ENCODE measurements around the gene TMEM179B. TPM values are rescaled to one million over a fixed set of nuclear protein-coding genes. Genes with fewer than 3 reads are reported as not detected.

Gene TMEM179B
- total and polyA plus RNA-seq, 2 of the 13 experiments (the other 11 are each of a cell fraction or from before 2014, with no cell fraction given) = 24.8 to 25.7 TPM

GRCh38 chr11:62787005-62787759 lies at the start of gene TMEM179B (continued):
- TF ChIP-seq JARID2 (CRISPR knock-in tag; IDR thresholded peaks at IDR 0.05; ENCODE audit: insufficient replicate concordance) (peak; percentile 29), KMT2A (CRISPR knock-in tag; IDR thresholded peaks at IDR 0.05) (peak; percentile 96), HOXA5 (CRISPR knock-in tag; IDR thresholded peaks at IDR 0.05) (peak; percentile 57), REPIN1 (CRISPR knock-in tag; IDR thresholded peaks at IDR 0.05; ENCODE audit: borderline replicate concordance, low read depth) (peak; percentile 96), ATF3 (CRISPR knock-in tag; IDR thresholded peaks at IDR 0.05) (peak; percentile 54), ZMAT3 (CRISPR knock-in tag; conservative IDR thresholded peaks at IDR 0.05) (peak; percentile 94), ZNF75D (CRISPR knock-in tag; IDR thresholded peaks at IDR 0.05; ENCODE audit: borderline replicate concordance) (no peak), ATF7-NPFF (CRISPR knock-in tag; IDR thresholded peaks at IDR 0.05; ENCODE audit: low read depth) (peak; percentile 86), ZNF7 (CRISPR knock-in tag; IDR thresholded peaks at IDR 0.05) (no peak), ZMYM3 (CRISPR knock-in tag; IDR thresholded peaks at IDR 0.05) (no peak; the same call in 1 of the 2 replicates), ZNF552 (CRISPR knock-in tag; IDR thresholded peaks at IDR 0.05; ENCODE audit: borderline replicate concordance) (0 out of 2 replicates have a peak, but pooled peaks have one; percentile 34), ZNF20 (CRISPR knock-in tag; IDR thresholded peaks at IDR 0.05) (no peak), DNMT1 (CRISPR knock-in tag; IDR thresholded peaks at IDR 0.05) (peak; percentile 84; the same call in 1 of the 2 replicates), MTF2 (CRISPR knock-in tag; IDR thresholded peaks at IDR 0.05; ENCODE audit: borderline replicate concordance) (0 out of 2 replicates have a peak, but pooled peaks have one; percentile 84), ZNF225 (CRISPR knock-in tag; IDR thresholded peaks at IDR 0.05) (peak; percentile 31; the same call in 1 of the 2 replicates), ZNF563 (CRISPR knock-in tag; IDR thresholded peaks at IDR 0.05) (peak; percentile 90; the same call in 1 of the 2 replicates)
- TF ChIP-seq, protein P1, sequence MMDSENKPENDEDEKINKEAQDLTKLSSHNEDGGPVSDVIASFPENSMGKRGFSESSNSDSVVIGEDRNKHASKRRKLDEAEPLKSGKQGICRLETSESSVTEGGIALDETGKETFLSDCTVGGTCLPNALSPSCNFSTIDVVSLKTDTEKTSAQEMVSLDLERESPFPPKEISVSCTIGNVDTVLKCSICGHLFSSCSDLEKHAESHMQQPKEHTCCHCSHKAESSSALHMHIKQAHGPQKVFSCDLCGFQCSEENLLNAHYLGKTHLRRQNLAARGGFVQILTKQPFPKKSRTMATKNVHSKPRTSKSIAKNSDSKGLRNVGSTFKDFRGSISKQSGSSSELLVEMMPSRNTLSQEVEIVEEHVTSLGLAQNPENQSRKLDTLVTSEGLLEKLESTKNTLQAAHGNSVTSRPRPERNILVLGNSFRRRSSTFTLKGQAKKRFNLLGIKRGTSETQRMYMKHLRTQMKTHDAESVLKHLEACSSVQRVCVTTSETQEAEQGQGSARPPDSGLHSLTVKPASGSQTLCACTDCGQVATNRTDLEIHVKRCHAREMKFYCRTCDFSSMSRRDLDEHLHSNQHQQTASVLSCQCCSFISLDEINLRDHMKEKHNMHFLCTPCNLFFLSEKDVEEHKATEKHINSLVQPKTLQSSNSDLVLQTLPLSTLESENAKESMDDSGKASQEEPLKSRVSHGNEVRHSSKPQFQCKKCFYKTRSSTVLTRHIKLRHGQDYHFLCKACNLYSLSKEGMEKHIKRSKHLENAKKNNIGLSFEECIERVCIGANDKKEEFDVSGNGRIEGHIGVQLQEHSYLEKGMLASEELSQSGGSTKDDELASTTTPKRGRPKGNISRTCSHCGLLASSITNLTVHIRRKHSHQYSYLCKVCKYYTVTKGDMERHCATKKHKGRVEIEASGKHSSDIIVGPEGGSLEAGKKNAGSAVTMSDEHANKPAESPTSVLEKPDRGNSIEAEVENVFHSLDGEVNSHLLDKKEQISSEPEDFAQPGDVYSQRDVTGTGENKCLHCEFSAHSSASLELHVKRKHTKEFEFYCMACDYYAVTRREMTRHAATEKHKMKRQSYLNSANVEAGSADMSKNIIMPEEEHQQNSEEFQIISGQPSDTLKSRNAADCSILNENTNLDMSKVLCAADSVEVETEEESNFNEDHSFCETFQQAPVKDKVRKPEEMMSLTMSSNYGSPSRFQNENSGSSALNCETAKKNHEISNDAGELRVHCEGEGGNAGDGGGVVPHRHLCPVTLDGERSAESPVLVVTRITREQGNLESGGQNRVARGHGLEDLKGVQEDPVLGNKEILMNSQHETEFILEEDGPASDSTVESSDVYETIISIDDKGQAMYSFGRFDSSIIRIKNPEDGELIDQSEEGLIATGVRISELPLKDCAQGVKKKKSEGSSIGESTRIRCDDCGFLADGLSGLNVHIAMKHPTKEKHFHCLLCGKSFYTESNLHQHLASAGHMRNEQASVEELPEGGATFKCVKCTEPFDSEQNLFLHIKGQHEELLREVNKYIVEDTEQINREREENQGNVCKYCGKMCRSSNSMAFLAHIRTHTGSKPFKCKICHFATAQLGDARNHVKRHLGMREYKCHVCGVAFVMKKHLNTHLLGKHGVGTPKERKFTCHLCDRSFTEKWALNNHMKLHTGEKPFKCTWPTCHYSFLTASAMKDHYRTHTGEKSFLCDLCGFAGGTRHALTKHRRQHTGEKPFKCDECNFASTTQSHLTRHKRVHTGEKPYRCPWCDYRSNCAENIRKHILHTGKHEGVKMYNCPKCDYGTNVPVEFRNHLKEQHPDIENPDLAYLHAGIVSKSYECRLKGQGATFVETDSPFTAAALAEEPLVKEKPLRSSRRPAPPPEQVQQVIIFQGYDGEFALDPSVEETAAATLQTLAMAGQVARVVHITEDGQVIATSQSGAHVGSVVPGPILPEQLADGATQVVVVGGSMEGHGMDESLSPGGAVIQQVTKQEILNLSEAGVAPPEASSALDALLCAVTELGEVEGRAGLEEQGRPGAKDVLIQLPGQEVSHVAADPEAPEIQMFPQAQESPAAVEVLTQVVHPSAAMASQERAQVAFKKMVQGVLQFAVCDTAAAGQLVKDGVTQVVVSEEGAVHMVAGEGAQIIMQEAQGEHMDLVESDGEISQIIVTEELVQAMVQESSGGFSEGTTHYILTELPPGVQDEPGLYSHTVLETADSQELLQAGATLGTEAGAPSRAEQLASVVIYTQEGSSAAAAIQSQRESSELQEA (CRISPR knock-in tag; IDR thresholded peaks at IDR 0.05; ENCODE audit: not compliant biosample characterization) = peak; percentile 92
- TF ChIP-seq, protein P2, sequence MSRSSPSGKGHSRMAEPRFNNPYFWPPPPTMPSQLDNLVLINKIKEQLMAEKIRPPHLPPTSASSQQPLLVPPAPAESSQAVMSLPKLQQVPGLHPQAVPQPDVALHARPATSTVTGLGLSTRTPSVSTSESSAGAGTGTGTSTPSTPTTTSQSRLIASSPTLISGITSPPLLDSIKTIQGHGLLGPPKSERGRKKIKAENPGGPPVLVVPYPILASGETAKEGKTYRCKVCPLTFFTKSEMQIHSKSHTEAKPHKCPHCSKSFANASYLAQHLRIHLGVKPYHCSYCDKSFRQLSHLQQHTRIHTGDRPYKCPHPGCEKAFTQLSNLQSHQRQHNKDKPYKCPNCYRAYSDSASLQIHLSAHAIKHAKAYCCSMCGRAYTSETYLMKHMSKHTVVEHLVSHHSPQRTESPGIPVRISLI (CRISPR knock-in tag; IDR thresholded peaks at IDR 0.05; ENCODE audit: borderline replicate concordance) = peak; percentile 78; the same call in 1 of the 2 replicates
- TF ChIP-seq, protein P3, sequence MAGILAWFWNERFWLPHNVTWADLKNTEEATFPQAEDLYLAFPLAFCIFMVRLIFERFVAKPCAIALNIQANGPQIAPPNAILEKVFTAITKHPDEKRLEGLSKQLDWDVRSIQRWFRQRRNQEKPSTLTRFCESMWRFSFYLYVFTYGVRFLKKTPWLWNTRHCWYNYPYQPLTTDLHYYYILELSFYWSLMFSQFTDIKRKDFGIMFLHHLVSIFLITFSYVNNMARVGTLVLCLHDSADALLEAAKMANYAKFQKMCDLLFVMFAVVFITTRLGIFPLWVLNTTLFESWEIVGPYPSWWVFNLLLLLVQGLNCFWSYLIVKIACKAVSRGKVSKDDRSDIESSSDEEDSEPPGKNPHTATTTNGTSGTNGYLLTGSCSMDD (CRISPR knock-in tag; IDR thresholded peaks at IDR 0.05) = no peak
